Activated gamma-delta T cell treated with anti-CD3 and anti-CD28 coated beads, Interleukin-2, amount 50 U/mL, for 16 hours (primary cell): ENCODE measurements around the gene CCDC85A.

ENCODE experiments used
- DNase-seq: peaks from one replicate; pipeline ENCODE4 v3.0.0-alpha.2; 2020; ENCODE audit warnings: low read depth

Gene CCDC85A

DNA sequence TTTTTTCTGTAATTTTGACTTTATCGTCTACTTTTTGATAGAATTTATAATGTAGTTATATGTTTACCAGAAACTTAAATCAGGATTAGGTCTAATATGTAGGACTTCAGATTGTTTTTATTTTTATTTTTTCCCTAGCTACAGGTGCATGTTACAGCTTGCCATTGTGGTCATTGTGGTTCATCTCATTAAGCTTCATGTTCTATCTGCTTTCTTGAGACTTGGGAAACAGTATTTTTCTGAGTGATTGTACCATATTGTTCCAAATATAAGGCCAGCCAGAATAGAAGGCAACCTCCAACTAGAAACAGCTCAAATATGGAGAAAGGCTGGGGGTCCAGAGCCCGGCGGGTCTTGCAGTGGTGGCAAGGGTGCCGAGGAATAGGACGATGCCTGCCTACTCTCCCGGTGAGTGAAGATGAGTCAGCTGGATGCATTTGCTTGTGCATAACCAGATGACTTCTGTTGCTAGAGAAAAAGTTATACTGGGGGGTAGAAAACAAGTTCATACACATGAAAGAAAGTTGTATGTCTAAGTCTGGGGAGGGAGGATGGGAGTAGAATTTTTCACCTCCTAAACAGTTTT lies 188.4 kb downstream of the CCDC85A start:
- DNase-seq = no peak

DNA sequence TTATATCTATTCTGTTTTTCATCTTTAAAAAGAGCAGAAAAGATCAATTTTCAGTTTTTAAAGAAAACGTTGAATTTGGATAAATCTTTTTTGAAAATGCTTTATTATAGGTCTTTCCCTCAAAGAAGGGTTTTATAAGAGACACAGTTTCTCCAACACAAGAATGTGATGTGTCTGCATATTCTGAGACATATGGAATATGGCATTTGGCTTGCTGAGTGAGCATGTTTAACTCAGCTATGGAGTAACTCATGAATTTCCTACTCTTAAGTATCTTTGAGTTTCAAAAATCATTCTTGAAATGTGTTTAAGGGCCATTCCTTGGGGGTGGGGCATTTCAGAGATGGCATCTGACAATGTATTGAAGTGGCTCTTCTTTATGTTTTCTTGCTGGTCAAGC lies 191.5 kb downstream of the CCDC85A start:
- DNase-seq = no peak

DNA sequence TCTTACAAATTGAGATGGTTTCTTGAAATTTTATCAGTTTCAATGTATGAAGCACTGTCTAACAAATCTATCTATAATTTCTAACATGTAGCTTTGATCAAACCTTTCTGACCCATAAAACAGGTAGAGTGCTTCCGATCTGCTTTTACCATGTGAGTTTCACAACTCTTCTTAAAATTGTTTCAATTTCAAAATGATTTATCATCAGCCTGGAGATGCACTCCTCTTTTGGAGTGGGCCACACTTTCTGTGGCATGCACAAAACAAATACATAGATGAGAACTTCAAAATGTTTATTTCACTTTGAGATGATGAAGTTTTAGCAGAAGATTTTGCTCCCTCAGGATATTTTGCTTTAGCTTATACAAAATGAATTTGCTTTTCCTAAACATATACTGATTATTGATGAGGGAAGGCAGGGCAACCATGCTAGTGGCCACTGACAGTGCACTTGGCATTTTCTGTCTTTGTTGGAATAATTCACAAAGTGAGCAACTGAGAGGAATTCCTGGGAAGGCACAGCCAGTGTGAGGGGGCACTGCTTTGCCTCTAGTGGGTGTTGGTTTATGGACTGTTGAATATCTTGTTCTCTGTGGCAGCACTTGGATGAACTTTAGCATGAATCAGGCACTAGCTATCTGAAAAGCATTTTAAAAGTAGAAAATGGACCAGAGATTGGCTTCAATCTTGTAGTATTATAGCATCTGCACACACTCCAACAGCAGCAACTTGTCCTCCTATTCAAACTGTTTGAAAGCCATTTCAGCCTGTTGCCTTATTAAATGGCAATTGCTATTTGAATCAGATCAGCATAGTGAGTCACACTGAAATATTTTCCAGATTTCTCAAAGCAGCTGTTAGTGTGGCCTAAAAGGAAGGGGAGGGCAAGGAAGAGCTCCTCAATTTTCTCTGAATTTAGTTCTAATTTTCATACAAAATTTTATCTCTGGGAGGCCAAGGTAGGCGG lies 193.2 kb downstream of the CCDC85A start:
- DNase-seq = no peak

DNA sequence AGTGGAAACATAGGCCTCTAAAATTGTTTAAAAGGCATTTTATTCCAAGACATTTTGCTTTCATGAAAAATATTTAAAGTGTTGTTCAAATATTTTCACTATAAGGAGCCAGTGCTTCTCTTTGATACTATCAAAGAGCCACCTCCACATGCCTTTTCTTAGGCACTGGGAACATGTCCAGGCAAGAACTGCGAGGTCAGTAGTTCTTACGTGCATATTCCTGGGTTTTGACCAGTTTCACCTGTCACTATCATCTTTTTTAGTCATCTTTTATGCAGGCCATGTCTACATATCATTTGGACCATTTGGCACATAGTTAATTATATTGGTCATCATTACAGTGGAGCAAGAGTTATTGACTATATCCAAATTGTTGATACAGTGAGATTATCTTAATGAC lies 195.3 kb downstream of the CCDC85A start:
- no peak for DNase-seq

DNA sequence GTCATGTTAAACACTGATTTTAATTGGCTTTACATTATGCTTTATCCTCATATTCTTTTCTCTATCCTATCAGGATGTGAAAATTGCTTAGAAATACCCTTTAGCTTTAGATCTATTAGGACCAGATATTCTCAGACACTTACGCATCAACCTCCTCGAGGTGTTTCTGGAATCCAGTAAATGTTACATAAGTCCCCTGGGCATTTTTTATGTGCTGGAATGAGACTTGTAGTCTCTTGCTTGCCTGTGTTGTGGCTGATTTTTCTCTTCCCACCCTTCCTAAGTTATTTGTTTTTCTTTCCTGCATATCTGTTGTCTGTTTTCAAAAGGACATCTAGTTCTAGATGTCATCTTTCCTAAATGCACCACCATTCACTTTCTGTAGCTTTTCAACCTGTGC lies 197.1 kb downstream of the CCDC85A start:
- DNase-seq = no peak

DNA sequence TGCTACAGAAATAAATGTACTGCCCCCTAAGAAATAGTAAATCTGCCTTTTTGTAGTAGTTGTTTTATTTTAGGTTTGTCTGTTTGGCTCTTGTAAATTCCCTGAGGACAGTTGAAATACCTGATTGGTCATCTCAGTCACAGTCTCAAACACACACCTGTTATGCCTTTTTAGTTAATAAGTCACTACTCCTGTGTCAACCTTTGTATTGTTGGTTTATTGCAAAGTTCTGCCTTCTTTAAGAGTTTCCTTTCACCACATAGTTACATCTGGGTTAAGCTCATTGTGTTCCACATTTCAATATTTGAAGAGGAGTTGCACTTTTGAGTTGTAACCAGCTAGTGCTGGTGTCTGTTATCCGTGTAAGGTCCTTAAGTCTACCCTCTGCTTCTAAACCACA lies 198.7 kb downstream of the CCDC85A start:
- no peak for DNase-seq

DNA sequence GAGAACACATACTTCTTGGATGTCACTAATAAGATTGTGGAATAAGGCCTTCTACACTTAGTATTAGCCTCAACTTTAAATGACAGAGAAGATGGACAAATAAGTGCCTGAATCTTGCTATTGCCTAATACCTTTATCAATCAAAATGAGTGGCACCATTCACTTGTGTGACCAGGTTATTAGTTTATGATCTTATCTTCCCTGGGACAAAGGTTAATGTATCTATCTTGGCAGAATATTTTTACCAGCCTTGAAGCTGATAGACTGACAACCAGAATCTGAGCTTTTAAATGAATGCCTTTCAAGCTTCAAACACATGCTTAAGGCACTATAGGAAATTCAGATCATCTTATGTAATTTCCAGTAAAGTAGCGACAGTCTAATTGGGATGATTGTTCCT lies 202.9 kb downstream of the CCDC85A start:
- DNase-seq = no peak

DNA sequence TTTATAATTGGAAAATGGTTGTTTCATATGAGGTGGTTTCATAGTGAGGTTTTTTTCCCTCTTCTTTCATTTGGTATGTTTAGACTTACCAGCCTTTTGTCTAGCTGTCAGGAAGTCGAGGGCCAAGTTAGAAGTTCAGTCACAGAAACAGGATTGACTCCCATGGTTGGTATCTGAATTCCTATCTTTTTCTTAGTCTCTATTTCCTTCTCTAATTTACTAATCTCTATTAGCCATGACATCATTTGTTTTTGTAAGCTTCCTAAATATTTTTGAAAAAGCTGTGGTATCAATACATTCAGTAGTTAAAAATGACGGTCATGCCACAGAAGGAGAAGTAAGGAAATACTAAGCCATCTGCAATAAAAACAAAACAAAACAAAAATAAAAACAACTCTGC lies 206.9 kb downstream of the CCDC85A start:
- no peak for DNase-seq

DNA sequence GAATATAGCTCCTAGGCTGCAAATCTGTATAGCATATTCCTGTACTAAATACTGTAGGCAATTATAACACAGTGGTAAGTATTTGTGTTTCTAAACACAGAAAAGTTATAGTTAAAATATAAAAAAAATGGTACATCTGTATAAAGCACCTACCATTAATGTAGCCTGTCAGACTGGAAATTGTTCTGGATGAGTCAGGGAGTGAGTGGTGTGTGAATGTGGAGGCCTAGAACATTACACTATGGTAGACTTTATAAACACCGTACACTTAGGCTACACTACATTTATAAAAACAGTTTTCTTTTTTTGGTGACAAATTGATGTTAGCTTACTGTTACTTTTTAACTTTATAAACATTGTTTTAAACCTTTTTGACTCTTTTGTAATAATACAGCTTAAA lies 226.3 kb downstream of the CCDC85A start:
- no peak for DNase-seq

DNA sequence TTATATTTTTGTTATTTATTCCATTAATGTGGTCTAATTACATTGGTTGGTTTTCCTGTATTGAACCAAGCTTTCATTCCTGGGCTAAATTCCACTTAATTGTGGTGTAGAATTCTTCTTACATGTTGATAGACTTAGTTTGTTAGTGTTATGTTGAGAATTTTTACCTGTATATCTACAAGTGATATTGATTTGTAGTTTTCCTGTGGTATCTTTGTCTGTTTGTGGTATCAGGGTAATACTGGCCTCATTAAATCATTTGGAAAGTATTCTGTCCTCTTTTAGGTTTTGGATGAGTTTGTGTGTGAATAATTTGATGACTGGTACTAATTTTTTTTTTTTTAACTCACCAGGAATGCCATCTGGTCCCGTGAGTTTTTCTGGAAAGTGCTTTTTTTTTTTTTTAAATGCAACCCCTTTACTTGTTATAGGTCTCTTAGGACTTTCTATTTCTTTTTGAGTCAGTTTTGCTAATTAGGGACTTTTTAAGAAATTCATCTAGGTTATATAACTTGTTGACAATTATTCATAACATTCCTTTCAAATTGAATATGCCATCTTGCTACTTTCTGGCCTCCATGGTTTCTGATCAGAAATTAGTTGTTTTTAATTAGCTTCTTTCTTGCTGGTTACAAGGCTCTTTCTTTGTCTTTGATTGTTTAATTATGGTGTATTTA lies 232.8 kb downstream of the CCDC85A start:
- no peak for DNase-seq
